Smooth muscle cell of the brain vasculature (primary cell): ENCODE data around the gene ZBTB44.

Experiments used
- DNase-seq: peaks from one replicate; pipeline ENCODE4 v3.0.0-alpha.2; 2012; ENCODE audit warnings: low read depth, low spot score

The ZBTB44 gene

GRCh38 chr11:130215531-130216220, 99.0 kb downstream of the ZBTB44 start:
- DNase-seq, result no peak

GRCh38 chr11:130214861-130215530, 99.7 kb downstream of the ZBTB44 start:
- DNase-seq, result no peak

- DNase-seq, result no peak
These were observed 100.8 kb downstream of the ZBTB44 start for GRCh38 chr11:130213979-130214281.

GRCh38 chr11:130213143-130213978, 101.4 kb downstream of the ZBTB44 start:
- DNase-seq, result peak; percentile 6

GRCh38 chr11:130212431-130212961, 102.2 kb downstream of the ZBTB44 start:
- DNase-seq, result no peak

GRCh38 chr11:130211781-130212401, 102.8 kb downstream of the ZBTB44 start:
- no peak for DNase-seq

GRCh38 chr11:130211144-130211543, 103.6 kb downstream of the ZBTB44 start:
- no peak for DNase-seq

- DNase-seq, result no peak
These were observed 104.5 kb downstream of the ZBTB44 start for GRCh38 chr11:130209954-130210854.

GRCh38 chr11:130209128-130209932, 105.4 kb downstream of the ZBTB44 start:
- DNase-seq, result no peak

- DNase-seq, result no peak
These were observed 106.2 kb downstream of the ZBTB44 start for GRCh38 chr11:130208241-130209127.

GRCh38 chr11:130206141-130206540, 108.6 kb downstream of the ZBTB44 start:
- DNase-seq, result no peak

- no peak for DNase-seq
These were observed 110.0 kb downstream of the ZBTB44 start for GRCh38 chr11:130204703-130205095.

GRCh38 chr11:130203766-130204702, 110.7 kb downstream of the ZBTB44 start:
- DNase-seq, result no peak

- no peak for DNase-seq
These were observed 111.7 kb downstream of the ZBTB44 start for GRCh38 chr11:130202818-130203689.

GRCh38 chr11:130202009-130202817, 112.5 kb downstream of the ZBTB44 start:
- DNase-seq, result no peak

- no peak for DNase-seq
These were observed 113.7 kb downstream of the ZBTB44 start for GRCh38 chr11:130201026-130201425.
